ENCODE data around the gene ARHGAP32.
"Not testable (repeated sequence)": the region's sequence is repeated elsewhere in the genome, so short reads cannot be mapped to it uniquely, and the experiment has no call there.

The ARHGAP32 gene

GRCh38 chr11:128937480-128937879 lies 254.6 kb downstream of the ARHGAP32 start:
- no peak for DNase-seq (ENCODE audit: low read depth in 1 of 2, low spot score in 1 of 2)

DNA sequence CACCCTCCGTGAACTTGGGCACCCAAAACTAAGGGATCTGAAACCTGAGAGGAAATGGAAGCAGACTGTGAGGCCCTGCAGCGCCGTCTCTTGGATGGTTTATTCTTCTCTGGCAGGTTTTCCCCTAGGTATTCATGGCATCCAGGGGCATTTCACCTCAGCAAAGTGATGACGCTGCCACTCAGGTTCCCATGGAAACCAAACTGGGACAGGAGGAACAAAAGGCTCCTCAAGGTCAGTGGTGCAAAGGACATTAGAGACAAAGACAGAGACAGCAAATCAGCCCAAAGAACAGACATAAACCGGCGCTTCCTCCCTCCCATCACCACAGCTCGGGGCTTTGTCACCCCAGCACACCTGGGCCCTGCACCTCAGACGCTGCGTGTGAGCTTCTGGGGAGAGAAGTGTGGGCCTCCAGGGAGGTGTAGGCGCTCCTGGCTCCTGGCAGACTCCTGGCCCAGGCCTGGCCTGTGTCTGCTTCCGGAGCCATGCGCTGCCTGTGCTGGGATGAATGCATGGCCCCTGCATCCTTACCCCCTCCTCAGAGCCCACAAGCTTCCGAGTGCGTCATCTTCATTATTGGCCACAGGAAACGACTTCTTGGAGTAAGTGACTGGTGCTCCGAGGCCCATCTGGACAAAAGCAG lies 255.4 kb downstream of the ARHGAP32 start:
- DNase-seq (ENCODE audit: low read depth in 1 of 2, low spot score in 1 of 2): no peak

- no peak for DNase-seq (ENCODE audit: low read depth in 1 of 2, low spot score in 1 of 2)
Observed at GRCh38 chr11:128934926-128935325, 257.2 kb downstream of the ARHGAP32 start.

DNA sequence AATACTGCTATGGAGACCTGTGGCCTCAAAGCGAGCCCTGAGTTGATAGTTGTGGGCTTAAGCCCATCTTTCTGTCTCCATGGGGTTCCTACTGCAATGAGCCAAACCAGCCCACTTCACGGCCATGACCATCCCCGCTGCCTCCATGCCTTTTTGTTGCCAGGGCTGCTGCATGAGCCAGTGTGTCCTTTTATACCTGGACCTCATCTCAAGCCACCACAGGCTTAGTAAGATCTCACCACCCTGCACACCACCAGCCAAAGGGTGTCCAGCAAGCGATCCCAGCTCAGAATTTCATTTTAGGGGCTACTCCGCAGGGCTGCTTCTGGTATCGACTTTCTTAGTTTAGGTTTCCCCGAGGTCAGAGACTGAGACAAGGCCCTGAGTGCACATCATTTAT lies 257.8 kb downstream of the ARHGAP32 start:
- DNase-seq (ENCODE audit: low read depth in 1 of 2, low spot score in 1 of 2): no peak

DNA sequence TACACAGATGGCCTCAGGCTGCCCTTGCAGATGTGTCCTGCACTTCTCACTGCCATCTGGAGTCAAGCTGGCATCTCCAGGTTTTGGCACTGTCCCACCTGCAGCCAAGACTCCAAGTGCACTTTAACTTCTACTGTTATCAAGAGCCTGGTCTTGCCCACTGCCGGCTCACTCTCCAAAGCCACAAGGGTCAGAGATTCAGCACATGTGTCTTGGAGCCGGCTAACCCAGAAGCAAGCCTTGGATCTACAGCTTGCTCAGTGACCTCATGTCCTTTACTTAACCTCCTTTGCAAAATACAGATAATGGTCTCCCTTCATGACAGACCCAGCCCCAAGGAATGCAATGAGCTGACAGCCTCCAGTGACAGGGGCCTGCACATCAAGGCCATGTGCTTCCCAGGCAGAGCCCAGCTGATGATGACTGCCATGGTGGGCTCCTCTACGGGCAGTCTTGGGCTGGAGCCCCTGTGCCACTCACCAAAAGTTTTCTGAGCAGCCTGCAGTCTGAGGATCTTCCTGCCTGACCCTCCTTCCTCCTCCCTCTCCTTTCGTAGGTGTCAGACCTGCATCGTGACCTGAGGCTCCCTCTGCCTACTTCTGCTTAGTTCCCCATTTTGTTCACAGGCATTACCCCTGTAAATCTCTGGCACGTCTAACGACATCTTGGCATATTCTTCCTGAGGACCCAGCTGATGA lies 258.5 kb downstream of the ARHGAP32 start:
- no peak for DNase-seq (ENCODE audit: low read depth in 1 of 2, low spot score in 1 of 2)

GRCh38 chr11:128931668-128932067 lies 260.5 kb downstream of the ARHGAP32 start:
- no peak for DNase-seq (ENCODE audit: low read depth in 1 of 2, low spot score in 1 of 2)

DNA sequence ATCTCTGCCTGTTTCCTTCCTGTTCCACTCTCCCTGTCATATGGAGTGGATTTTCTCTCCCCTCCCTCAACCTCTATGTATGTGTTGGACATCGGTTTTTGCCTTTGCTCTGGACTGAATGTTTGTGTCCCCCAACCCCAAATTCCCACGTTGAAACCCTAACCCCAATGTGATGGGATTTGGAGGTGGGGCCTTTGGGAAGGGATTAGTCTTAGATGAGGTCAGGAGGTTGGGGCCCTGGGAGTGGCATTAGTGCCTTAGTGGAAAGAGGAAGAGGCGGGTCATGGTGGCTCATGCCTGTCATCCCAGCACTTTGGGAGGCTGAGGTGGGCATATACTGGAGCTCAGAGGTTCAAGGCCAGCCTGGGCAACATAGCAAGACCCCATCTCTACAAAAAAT lies 261.1 kb downstream of the ARHGAP32 start:
- DNase-seq (ENCODE audit: low read depth in 1 of 2, low spot score in 1 of 2): no peak

- no peak for DNase-seq (ENCODE audit: low read depth in 1 of 2, low spot score in 1 of 2)
Observed at GRCh38 chr11:128929991-128930390, 262.1 kb downstream of the ARHGAP32 start.

DNA sequence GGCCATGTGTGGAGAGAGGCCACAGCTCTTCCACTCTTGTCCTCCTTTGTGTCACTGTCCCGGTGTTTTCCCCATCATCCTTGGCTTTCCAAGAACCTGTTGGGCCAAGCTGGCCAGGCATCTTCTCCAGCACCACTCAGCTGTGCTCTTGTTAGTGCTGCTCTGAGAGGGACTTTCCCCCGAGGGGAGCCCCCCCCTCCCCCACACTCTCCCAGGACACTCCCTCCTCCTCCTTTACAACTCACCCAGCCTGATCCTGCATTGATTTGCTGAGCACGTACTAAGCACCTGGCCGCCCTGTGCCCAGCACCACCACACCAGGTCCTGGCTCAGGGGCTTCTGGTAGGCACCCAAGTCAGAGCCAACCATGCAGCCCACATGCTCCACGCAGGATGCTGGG lies 262.7 kb downstream of the ARHGAP32 start:
- DNase-seq (ENCODE audit: low read depth in 1 of 2, low spot score in 1 of 2): no peak

- no peak for DNase-seq (ENCODE audit: low read depth in 1 of 2, low spot score in 1 of 2)
Observed at GRCh38 chr11:128928400-128928799, 263.7 kb downstream of the ARHGAP32 start.

- no peak for DNase-seq (ENCODE audit: low read depth in 1 of 2, low spot score in 1 of 2)
Observed at GRCh38 chr11:128927683-128928336, 264.3 kb downstream of the ARHGAP32 start.

DNA sequence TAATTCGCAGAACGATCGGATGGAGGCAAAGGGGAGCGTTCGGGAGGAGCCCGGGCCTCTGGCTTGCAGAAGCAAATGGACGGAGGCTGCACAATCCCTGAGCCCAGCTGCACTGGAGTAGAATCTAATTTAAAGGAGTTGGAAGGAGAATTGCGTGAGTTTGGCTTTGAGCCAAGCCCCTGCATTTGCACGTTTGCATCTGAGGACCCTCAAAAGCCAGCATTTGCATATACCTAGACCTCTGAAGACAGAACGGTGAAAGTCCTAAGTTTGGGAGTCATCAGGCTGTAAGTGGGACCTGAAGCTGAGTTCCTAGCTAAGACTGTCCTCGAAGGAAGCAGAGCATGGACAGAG lies 265.0 kb downstream of the ARHGAP32 start:
- no peak for DNase-seq (ENCODE audit: low read depth in 1 of 2, low spot score in 1 of 2)

GRCh38 chr11:128926437-128927107 lies 265.6 kb downstream of the ARHGAP32 start:
- no peak for DNase-seq (ENCODE audit: low read depth in 1 of 2, low spot score in 1 of 2)

- no peak for DNase-seq (ENCODE audit: low read depth in 1 of 2, low spot score in 1 of 2)
Observed at GRCh38 chr11:128926000-128926399, 266.1 kb downstream of the ARHGAP32 start.

- DNase-seq (ENCODE audit: low read depth in 1 of 2, low spot score in 1 of 2): no peak
Observed at GRCh38 chr11:128925250-128925600, 266.9 kb downstream of the ARHGAP32 start.

- no peak for DNase-seq (ENCODE audit: low read depth in 1 of 2, low spot score in 1 of 2)
Observed at GRCh38 chr11:128924510-128925249, 267.4 kb downstream of the ARHGAP32 start.

DNA sequence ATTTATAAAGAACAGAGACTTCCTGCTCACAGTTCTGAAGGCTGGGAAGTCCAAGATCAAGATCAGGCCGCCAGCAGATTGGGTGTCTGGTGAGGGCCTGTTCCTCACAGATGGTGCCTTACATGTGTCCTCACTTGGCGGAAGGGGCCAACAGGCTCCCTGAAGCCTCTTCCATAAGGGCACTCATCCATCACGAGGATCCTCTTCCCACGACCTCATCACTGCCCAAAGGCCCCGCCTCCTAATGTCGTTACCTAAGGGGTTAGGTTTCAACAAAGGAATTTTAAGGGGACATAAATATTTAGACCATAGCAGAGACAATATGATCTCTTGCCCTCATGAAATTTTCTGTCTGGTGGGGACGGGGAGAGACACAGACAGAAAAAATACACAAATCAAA lies 268.0 kb downstream of the ARHGAP32 start:
- DNase-seq (ENCODE audit: low read depth in 1 of 2, low spot score in 1 of 2): no peak

GRCh38 chr11:128921793-128922192 lies 270.3 kb downstream of the ARHGAP32 start:
- no peak for DNase-seq (ENCODE audit: low read depth in 1 of 2, low spot score in 1 of 2)

GRCh38 chr11:128920666-128921065 lies 271.5 kb downstream of the ARHGAP32 start:
- no peak for DNase-seq (ENCODE audit: low read depth in 1 of 2, low spot score in 1 of 2)

DNA sequence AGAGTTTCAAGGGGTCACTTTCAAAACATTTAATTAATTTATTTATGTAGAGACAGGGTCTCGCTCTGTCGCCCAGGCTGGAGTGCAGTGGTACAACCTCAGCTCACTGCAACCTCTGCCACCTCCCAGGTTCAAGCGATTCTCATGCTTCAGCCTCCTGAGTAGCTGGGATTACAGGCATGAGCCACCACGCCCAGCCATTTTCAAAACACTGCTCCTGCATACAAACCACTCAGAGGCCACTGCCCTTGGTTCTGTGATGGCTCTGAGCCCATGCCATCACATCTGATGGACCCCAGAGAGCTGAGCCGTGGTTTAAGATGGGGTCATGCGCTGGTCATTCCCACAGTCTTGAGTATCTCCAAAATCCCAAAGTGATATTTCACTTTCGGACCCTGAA lies 272.5 kb downstream of the ARHGAP32 start:
- DNase-seq (ENCODE audit: low read depth in 1 of 2, low spot score in 1 of 2): not testable (repeated sequence)

DNA sequence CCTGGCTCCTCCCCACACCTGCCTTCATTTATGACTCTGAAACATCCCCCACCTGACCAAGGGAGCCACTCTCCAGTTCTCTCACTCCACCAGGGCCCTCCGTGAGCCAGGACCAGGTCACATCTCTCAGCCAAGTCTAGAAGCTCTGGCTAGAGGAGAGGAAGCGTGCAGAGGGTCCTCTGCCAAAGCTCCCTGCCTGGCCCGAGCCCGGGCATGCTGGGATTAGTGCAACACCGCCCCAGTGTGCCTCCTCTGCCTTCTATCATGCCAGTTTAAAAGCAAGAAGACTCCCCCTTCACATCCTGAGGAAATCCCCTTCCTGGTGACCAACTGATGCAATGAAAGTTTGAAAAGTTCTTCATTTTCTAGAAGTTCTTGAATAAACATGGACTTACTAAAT lies 272.9 kb downstream of the ARHGAP32 start:
- DNase-seq (ENCODE audit: low read depth in 1 of 2, low spot score in 1 of 2): no peak

All from activated CD4-positive, alpha-beta T cell treated with anti-CD3 and anti-CD28 coated beads, Interleukin-2, amount 50 U/mL, for 24 hours (primary cell).